Tibial nerve (tissue), 4 donors: Measurements from ENCODE around the gene PACSIN2. TPM values are rescaled to one million over a fixed set of nuclear protein-coding genes. Genes with fewer than 3 reads are reported as not detected.

Experiments
- total RNA-seq, 4 donors: library from RNA; depleted of rRNA; stranded (reverse); fragments of >200 nt; gene quantifications; one replicate each; pipeline ENCODE4 v1.1.0, GENCODE V29; 2016

The PACSIN2 gene
- total RNA-seq, 4 donors from 2014 or later, result 45.9 to 78.2 (median 59.0) TPM

Other genes starting within 250 kb of the PACSIN2 start
- gene ARFGAP3, start 157.9 kb downstream of the PACSIN2 start, total RNA-seq, result 10 to 100 TPM; 36.9 to 78.6 (median 52.0) TPM
- 1 to 10 TPM; 1.6 to 9.8 (median 7.3) TPM for gene TTLL1, start 74.2 kb upstream of the PACSIN2 start, total RNA-seq
- gene BIK, start 95.6 kb upstream of the PACSIN2 start, total RNA-seq, result not detected
- gene MCAT, start 128.2 kb upstream of the PACSIN2 start, total RNA-seq, result 10 to 100 TPM; 20.2 to 44.4 (median 31.9) TPM
- gene TSPO, start 136.4 kb upstream of the PACSIN2 start, total RNA-seq, result 100 to 1,000 TPM; 399 to 538 (median 485) TPM
- 10 to 100 TPM; 38.5 to 50.4 (median 41.9) TPM for gene TTLL12, start 172.0 kb upstream of the PACSIN2 start, total RNA-seq